ENCODE data around the gene PLA2G4A.

DNA sequence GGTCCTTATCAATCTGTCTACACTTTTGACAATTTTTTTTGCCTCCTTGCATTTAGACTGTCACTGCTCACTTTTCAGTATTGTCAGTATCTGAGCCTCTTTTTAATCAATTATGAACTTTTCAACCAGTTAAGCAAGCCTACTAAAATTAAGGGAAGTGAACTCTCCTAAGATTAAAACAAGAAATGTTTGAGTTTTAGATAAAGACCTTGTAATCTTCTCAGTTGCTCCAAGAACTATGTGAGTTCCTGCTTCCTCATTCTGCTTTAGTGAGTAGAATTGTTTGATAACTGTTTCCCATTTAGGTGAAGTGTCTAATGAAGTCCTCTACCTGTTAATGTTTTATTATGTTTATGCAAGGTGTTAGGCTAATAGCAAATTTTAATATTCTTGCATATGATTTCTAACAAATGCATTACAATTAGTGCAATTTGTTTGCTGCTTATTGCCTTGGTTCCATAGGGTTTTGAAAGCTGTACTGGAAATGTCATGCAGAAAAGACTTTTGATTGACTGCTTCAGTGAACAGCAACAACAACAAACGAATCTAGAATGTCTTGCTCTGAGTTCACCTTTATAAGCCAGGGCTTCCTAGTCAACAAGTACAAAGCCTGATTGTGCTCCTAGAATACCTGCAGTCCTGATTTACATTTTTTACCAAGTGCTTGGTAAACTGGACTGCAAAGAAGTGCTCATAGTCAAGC, 40.9 kb downstream of the PLA2G4A start:
- TF ChIP-seq POLR2AphosphoS5 (IDR thresholded peaks at IDR 0.05; ENCODE audit: insufficient read depth, low read depth, low read length) (no peak), MYC (IDR thresholded peaks at IDR 0.05; ENCODE audit: low read depth, low read length) (no peak), POLR2A (IDR thresholded peaks at IDR 0.05; ENCODE audit: low read depth, low read length) (no peak), FOS (IDR thresholded peaks at IDR 0.05; ENCODE audit: borderline replicate concordance, insufficient read depth, low read length) (no peak), GATA2 (IDR thresholded peaks at IDR 0.05; ENCODE audit: insufficient read depth, insufficient read length, low read depth, low read length) (no peak), EZH2 (IDR thresholded peaks at IDR 0.05; ENCODE audit: borderline replicate concordance, low read depth, low read length, severe bottlenecking) (no peak), JUN (IDR thresholded peaks at IDR 0.05; ENCODE audit: borderline replicate concordance, insufficient read depth, insufficient read length, low read depth) (no peak)
- TF ChIP-seq, protein P1, sequence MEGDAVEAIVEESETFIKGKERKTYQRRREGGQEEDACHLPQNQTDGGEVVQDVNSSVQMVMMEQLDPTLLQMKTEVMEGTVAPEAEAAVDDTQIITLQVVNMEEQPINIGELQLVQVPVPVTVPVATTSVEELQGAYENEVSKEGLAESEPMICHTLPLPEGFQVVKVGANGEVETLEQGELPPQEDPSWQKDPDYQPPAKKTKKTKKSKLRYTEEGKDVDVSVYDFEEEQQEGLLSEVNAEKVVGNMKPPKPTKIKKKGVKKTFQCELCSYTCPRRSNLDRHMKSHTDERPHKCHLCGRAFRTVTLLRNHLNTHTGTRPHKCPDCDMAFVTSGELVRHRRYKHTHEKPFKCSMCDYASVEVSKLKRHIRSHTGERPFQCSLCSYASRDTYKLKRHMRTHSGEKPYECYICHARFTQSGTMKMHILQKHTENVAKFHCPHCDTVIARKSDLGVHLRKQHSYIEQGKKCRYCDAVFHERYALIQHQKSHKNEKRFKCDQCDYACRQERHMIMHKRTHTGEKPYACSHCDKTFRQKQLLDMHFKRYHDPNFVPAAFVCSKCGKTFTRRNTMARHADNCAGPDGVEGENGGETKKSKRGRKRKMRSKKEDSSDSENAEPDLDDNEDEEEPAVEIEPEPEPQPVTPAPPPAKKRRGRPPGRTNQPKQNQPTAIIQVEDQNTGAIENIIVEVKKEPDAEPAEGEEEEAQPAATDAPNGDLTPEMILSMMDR (IDR thresholded peaks at IDR 0.05; ENCODE audit: extremely low read depth in 1 of 2, insufficient read depth in 1 of 2, low read depth in 1 of 2, low read length in 2 of 2): no peak
